NCI-H510A treated with DMSO at 0.1 percent for 48 hours (cell line): ENCODE results near the gene GRIK4.

Source experiments
- DNase-seq: peaks from one replicate; lab custom pipeline; 2025; lab: John Stamatoyannopoulos, UW

Gene GRIK4

DNA sequence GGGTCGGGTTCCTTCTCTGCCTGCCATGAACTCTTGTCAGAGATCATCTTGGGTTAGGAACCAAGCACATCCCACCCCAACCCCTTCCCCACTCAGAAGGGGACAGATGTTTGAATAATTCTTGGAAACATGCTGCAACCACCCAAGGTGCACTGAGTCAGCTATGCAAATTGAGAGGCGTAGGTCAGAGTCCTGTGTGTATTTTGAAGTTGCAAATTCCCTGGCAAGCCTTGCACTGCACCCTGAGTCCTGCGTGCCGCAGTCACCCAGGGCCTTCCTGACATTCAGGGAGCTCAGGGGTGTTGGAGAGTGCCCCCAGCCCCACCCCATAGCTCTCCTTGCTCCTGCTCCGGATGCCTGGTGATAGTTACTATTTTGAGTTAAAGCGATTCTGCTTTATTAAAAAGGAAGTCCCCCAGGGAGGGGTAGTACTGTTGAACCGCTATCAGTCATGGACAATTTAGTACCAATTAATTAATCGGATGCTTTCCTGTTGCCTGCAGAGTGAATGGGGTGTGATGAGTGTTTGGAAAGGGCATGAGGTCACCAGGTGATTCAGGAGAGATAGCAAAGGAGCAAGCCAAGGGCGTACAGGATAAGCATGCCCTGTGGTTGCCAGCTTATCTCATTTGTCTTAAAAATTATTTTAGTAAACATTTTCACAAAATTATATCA lies 123.7 kb downstream of the GRIK4 start:
- DNase-seq = no peak

DNA sequence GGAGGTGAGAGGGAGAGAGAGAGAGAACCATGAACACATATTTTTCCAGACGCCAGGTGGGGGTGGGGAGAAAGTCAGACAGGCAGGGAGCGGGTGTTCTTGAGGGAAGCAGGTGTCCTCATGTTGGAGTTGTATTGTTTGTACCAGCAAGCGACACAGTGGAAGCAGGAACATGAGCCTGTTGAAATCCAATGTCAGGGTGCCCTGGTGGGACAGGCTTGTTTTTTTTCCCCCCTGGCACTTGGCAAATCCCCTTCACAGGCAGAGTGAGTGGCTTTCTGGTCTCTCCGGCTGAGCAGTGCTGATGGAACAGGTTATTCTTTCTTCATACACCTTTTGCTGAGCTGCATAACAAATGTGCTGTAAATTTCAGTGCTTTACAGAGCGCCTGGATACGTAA lies 125.6 kb downstream of the GRIK4 start:
- DNase-seq = no peak

DNA sequence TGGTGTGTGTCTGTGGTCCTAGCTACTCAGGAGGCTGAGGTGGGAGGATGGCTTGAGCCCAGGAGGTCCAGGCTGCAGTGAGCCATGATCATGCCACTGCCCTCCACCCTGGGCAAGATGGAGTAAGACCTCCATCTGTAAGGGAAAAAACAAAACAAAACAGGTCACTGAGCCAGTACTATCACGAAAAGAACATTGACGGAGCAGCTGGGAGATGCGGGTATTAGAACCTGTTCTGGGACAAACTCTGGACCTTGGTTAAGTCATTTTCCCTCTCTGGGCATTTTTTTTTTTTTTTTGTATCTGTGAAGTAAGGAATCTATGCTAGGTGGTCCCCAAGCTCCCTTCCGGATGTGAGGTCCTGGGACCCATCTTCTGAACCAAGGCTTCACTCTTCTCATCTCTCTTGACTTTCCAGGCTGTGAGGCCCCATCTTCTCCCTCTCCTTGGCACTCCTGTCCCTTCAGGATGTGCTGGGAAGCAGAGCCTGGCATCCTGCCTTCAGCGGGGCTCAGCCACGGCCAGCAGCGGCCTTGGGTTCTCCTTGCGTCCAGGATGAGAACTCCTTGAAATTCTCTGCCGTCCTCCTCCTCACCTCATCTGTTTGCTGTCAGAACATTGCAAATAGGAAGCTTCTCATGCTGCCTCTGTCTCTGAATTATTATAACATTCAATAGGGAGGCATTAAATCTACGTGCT lies 130.8 kb downstream of the GRIK4 start:
- DNase-seq = no peak

DNA sequence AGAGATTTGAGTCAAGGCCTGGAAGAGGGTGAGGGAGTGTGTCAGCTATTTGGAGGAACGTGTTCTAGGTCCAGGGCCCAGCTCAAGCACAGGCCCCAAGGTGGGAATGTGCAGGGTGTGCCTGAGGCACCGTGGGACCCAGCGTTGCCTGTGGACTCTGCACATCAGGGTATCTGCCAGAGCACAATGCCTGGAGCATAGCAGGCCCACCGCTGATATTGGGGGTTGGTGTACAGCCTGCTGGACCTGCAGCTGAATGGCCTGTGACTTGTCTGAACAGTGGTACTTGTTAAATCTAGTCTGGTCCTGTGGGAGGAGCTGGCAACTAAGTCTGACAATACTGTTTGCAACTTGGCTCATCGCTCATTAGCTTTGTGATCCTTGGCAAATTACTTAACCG lies 131.7 kb downstream of the GRIK4 start:
- DNase-seq = no peak

DNA sequence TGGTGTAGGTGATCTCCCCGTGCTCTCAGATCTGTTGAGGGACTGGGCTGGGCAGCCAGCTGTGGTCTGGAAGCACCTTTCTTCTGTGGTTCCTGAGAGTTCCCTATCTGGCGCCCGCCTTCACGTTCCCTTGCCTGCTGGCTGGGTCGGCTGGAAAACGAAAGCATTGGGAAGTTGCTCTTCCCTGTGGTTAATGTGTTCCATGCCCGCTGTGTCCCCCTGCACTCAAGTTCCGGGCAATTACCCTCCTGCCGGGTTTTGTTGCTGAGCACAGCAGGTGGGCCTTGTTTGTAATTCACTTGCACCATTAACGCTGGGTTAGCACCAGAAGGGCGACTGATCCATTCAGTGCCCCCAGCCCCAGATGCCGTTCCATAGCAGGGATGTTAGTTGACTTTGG lies 134.1 kb downstream of the GRIK4 start:
- no peak for DNase-seq

DNA sequence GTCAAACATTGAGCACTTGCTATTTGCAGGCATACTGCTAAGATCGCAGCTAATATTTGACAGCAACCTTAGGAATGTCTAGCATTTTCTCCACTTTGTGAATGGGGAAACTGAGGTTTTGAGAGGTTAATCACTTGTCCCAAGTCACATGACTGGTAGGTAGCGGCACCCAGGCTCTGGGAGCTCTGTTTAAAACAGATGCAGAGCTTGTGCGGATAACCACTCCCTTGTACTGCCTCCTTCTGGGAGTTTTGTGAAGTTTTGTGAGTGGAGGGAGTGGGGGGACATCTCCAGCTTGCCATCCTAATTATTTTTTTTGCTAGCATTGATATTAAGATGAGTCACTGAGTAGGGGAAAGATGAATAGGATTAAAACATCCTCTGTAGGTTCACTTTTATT lies 134.7 kb downstream of the GRIK4 start:
- no peak for DNase-seq

DNA sequence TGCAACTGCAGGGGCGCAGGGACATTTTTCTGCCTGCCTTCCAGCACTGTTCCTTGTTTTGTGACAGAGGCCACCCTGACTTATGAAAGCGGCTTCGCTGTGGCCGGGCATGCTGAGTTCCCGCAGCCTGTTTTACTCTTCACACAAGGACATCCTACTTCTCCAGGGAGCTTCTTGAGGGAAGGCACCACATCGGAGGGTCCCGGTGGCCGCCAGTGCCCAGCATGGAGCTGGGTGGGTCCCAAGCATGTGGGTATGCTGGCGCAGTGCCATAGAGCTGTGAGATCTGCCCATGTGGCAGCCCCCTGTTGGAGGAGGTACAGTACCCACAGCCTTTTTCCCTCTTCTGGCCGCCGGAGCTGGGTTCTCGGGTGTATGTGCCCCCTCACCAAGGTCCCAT lies 136.1 kb downstream of the GRIK4 start:
- DNase-seq = no peak

DNA sequence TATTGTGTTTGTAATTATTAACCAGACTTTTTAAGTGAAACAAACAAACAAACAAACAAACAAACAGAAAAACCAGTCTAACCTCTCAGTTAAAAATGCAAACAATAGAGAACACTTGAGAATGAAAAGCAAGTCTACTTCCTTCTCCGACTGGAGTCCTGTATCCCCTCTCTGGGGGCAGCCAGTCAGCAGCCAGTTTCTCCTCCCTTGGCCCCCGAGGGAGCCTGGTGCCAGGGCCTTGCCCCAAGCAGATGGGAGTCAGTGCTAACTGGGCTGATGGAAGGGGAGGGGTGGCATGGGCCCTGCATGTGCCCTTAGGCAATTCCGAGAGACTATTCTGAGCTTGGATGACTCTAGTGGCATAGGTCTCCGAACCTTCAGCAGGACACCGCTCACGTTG lies 137.2 kb downstream of the GRIK4 start:
- no peak for DNase-seq

DNA sequence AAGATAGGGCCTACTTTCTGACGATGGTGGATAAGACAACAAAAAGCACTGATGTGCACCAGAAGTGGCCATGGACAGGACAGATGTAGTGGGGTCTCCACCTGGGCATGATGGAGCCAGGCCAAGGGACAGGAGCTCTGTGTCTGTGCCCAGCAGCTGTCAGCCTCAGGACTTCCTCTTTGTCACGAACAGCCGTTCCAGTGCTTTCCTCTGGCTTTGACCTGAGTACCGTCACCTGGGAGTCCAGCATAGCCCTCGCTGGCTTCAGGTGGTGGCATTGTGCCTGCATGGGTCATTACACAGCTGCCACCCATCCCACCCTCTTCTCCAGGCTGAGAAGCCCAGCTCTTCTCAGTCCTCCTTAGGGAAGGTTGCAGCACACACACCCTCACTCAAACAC lies 137.8 kb downstream of the GRIK4 start:
- DNase-seq = no peak

DNA sequence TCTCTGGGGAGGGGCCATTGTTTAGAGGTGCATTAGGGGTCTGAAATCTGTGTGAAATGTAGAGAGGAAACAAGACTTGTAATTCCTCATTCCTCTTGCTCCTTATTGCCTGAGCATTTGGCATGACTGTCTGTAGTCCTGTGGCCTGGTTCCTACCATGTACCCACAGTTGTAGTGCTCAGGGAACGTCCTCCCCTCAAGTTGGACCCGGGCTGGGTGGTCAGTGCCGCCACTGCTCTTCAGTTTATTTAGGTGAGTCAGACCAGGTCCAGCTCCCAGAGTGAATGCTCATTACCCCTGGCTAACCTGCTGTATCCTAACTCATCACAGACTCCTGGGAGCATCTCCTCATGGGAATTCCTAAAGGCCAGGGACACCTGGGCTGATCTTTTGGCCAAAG lies 139.8 kb downstream of the GRIK4 start:
- no peak for DNase-seq

DNA sequence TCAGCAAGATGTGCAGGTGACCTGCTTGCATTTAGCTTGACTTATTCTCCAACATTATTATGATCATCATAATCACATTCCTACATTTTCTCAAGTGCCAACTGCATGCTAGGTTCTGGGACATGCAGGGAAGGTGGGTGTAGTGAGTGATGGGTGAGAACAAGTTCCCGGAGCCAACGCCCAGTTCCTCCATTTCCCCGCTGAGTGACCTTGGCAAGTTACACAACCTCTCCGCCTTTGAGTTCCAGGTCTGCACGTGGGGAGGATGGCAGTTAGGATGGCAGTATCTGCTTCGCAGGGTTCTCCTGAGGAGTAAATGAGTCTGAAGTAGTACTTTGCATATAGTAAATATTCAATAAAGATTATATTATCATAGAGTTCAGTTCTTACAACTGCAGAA lies 140.3 kb downstream of the GRIK4 start:
- DNase-seq = no peak

DNA sequence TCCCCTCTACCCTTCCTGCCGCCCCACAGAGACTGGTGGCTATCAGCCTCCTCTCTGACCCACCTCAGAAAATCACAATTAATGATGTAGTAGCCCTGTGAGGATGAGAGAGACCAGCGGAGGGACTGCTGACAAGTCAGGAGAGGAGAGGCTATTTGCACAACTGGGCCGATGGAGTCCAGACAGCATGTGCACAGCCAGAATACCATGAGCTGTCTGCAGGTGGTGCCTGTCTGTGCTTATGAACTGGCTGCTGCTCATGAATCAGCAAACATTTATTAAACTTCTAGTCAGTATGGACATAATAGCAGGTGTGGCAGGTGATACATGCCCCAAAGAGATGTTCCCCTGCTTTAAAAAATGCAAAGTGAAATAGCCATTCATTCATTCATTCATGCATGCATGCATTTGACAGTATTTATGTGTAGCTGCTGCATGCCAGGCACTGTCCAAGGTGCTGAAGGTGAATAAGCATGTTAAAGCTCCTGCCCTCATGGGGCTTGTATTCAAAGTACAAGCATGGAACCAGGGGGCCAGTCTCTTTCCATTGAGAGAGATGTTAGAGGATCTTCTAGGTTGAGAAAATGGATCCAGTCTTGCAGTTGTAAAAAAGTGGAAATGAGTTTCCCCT lies 141.3 kb downstream of the GRIK4 start:
- DNase-seq = no peak

DNA sequence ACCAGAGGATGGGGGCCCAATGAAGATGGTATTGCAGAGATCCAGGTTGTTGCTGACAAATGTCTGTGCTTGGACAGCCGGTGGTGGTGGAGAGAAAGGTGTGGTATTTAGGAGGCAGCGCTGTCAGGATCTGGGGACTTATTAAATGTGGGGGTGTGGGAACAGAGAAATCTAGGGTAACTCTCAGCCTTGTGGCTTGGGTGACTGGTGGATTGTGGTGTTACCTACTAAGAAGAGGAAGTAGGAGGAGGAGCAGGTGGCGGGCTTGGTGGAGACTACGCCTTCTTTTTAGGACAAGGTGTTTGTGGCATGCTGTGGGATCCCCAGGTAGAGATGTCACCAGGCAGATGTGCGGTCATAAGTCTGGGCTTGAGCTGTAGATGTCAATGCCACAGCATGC lies 144.0 kb downstream of the GRIK4 start:
- no peak for DNase-seq

DNA sequence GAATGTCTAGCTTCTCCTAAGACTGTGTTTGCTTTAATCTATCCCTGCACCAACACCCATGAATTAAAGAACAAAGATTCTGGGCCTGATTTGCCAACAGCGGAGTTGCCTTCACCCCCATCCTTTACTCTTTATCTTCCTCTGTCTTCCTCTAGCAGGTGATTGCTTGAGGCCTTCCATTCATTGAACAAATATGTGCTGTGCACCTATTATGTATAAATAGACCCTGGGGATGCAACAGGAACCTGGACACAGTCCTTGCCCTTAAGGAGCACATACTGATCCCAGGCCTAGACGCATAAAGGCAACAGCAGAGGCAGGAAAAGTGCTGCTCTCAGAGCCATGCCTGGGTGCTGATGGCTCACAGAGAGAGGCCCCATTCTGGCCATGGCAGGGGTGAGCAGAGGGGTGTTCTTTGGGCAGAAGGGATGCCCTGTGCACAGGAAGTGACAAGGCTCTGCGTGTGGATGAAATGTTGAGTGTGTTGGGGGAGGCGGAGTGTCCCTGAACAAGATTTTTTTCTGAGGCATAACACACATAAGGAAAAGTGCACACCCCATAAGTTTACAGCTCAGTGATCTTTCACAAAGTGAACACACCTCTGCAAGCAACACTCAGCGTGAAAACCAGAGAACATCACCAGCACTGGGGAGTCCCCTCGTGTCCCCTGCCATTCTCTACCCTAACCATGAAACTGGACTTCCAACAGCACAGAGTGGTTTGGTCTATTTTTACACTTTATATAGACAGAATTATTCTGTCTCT lies 145.9 kb downstream of the GRIK4 start:
- no peak for DNase-seq

DNA sequence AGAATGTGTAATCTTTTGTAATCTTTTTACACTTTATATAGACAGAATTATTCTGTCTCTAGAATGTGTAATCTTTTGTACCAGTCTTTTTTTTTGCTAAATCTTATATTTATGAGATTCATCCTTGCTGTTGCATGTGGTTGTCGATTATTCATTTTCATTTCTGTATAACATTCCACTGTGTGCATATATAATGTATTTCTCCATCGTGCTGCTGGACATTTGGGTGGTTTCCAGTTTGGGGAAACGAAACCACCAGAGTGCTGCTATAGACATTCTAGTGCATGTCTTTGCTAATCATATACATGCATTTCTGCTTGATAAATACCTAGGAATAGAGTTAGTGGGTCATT lies 146.5 kb downstream of the GRIK4 start:
- DNase-seq = no peak

DNA sequence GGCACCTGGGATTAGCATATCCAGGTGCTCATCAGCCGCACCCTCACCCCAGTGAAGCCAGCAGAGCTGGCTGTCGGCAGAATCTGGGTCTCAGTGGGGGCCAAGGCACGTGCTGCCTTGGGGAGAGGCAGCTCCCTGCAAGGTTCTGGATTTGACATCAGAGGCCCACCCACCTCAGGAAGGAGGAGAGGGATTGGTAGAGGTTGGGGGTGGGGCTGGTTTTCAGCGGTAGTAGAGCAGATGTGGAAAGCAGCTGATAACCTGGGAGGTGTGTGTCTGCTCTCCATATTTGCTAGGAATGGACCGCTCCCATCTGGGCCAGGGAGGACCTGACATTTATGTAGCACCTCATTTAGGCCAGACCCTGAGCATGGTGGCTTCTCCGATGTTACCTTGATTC lies 147.5 kb downstream of the GRIK4 start:
- no peak for DNase-seq

DNA sequence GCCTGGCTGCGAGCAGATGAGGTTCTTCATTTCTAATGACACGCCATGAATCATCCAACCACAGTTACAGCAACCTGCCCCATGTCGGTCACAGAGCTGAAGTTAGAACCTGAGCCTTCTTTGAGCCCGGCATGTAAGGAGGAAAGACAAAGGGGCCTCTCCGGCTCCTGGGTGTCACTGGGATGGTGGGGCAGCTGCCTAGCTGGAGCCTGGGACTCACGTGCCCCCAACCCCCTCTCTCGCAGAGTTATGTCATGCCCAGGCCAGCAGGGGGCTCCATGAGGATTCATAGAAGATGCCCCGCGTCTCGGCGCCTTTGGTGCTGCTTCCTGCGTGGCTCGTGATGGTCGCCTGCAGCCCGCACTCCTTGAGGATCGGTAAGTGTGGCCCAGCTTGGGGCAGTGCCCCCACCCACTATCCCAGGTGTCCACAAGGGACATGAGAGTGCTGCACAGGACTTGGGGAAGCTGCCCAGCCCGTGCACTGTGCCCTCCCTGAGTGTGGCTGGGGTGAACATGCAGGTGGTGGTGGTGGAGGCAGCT lies 148.5 kb downstream of the GRIK4 start:
- DNase-seq = no peak

DNA sequence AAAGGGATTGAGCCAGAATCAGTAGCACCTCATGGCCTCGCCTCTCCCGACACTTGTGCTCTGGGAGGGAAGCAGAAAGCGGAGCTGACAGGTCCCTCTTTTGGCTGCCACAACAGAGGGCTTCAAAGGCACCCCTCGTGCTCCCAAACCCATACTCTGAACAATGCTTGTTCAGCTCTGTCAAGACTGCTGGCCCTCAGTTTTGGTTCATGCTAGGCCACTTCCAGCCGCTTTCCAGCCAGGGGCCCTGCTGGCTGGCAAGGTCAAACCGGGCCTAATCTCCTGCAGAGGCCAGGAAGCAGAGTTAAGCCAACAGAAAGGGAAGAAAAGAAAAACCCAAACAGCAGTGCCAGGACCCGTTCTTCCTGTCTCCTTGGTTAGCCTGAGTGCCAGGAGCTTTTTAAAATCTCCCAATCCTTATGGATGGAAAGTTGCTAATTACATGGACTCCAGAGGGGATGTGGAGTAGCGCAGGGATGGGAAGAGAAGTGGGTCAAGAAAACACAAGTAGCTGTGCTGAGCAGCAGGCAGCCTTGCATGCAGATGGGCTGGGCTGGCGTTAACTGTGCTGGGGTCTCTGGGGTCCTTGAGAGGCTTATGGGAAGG lies 150.6 kb downstream of the GRIK4 start:
- DNase-seq = no peak

DNA sequence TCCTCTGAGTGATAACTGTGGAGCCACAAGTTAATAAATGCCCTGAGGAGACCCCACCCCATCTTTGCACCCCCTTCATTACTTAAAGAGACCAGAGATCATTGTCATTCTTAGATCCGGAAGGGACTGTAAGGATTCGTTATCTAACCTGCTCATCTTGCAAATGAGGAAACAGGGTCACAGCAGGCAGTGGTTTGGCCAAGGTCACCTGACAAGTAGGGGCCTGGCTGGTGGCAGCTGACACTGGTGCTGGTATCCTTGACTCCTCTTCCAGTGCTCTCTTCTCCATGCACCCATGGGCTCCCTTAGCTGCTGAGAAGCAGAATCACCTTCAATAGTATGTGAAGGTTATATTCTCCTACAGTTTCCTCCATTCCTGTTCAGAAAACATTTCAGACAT lies 151.6 kb downstream of the GRIK4 start:
- no peak for DNase-seq

DNA sequence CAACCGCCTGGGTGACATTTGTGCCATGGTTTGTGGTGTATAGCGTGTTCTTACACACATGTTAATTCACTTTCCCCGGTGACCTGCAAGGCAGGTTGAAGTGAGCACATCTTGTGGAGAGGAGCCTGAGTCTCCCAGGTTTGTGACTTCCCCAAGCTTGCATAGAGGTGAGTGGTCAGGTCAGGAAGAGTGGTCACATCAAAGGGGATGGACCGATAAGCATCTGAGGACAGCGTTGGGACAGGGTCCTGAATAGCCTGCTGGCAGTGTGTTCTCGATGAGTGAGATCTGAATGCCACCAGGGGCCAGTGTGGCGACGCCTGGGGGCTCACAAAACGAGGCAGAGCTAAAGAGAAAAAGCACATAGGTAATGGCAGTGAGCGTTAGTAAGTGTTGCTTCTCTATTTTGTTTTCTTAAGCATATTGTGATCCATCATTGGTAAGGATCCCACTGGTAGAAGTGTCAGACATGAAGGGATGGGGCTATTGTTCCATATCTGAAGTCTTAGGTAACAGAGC lies 154.6 kb downstream of the GRIK4 start:
- no peak for DNase-seq

DNA sequence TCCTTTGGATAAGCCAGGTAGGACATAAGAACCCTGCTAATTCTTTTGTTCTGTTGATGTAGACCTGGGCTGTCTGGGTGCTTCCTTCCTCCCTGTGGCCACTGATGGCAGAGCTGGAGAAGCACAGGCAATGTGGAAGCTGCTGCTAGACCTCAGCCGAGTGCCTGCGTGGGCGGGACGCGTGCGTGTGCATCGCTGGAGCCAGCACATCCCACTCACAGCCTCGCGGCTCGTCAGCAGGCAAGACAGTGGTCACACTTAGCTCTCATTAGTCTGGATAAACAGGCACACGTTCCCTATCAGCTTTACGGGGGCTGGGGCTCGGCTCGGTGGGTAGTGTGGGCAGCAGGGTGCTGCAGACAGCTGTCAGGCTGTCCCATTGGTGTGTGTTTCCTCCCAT lies 155.7 kb downstream of the GRIK4 start:
- no peak for DNase-seq

DNA sequence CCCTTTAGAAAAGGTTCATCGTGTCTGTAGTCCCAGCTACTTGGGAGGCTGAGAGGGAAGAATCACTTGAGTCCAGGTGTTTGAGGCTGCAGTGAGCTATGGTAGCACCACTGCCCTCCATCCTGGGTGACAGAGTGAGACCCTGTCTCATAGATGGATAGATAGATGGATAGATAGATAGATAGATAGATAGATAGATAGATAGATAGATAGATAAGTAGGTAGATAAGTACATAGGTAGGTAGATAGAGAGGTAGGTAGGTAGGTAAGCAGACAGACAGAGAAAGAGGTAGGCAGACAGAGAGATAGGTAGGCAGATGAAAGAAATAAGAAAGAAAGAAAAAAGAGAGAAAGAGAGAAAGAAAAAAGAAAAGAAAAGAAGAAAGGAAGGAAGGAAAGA lies 156.4 kb downstream of the GRIK4 start:
- no peak for DNase-seq
